GM23338 (cell line): Measurements from ENCODE around the gene SMIM9. TPM values are rescaled to one million over a fixed set of nuclear protein-coding genes. Genes with fewer than 3 reads are reported as not detected.
A peak's percentile ranks its signal among the peaks of the same experiment; 100 is the strongest.

Experiments
- ATAC-seq: fragments of 200-7000 bp; cut with Tn5 transposase; 3 replicates; pipeline ENCODE4 v1.9.1; 2020
- DNase-seq: peaks from one replicate; pipeline ENCODE4 v3.0.0-alpha.2; 2015; ENCODE audit warnings: low spot score
- H2AFZ ChIP-seq: fragments of 200-600 bp; sonication (generic); 2 replicates; pipeline ENCODE4 v1.8.0; 2016; ENCODE audit warnings: antibody characterized with exemption, mild to moderate bottlenecking, moderate library complexity
- H3F3A ChIP-seq: fragments of 200-600 bp; sonication (generic); replicated peaks from 2 replicates; pipeline ENCODE4 v1.8.0; 2017; ENCODE audit warnings: antibody characterized with exemption, mixed run types, low read depth
- H3K27ac ChIP-seq: fragments of 200-600 bp; sonication (generic); 2 replicates; pipeline ENCODE4 v1.6.1; 2016; ENCODE audit warnings: low read depth
- H3K27me3 ChIP-seq: fragments of 200-600 bp; sonication (generic); 2 replicates; pipeline ENCODE4 v1.8.0; 2016; ENCODE audit warnings: mild to moderate bottlenecking, mixed run types, moderate library complexity; ENCODE audit not compliant: insufficient read depth
- H3K36me3 ChIP-seq: fragments of 200-600 bp; sonication (generic); 2 replicates; pipeline ENCODE4 v1.8.0; 2016; ENCODE audit warnings: mild to moderate bottlenecking; ENCODE audit not compliant: insufficient read depth
- H3K4me1 ChIP-seq: fragments of 200-600 bp; sonication (generic); 2 replicates; pipeline ENCODE4 v1.8.0; 2016; ENCODE audit warnings: mild to moderate bottlenecking, moderate library complexity; ENCODE audit not compliant: insufficient read depth
- H3K4me2 ChIP-seq: fragments of 200-600 bp; sonication (generic); 2 replicates; pipeline ENCODE4 v1.7.1; 2017; ENCODE audit warnings: mixed run types
- H3K4me3 ChIP-seq: fragments of 200-600 bp; sonication (generic); 2 replicates; pipeline ENCODE4 v1.6.1; 2016; ENCODE audit warnings: mixed run types
- H3K79me2 ChIP-seq: fragments of 200-600 bp; sonication (generic); replicated peaks from 2 replicates; pipeline ENCODE4 v1.8.0; 2017; ENCODE audit warnings: mild to moderate bottlenecking; ENCODE audit not compliant: insufficient read depth
- H3K9me2 ChIP-seq: fragments of 200-600 bp; sonication (generic); 2 replicates; pipeline ENCODE4 v1.8.0; 2017; ENCODE audit not compliant: insufficient read depth
- H4K20me1 ChIP-seq: fragments of 200-600 bp; sonication (generic); replicated peaks from 2 replicates; pipeline ENCODE4 v1.8.0; 2017; ENCODE audit warnings: mild to moderate bottlenecking; ENCODE audit not compliant: insufficient read depth
- H3K27ac Mint-ChIP-seq: 2 replicates; pipeline ENCODE4 v1.8.0; 2020; ENCODE audit warnings: inconsistent platforms, mild to moderate bottlenecking, moderate library complexity, mixed read lengths
- H3K27me3 Mint-ChIP-seq: 3 replicates; pipeline ENCODE4 v1.8.0; 2022; ENCODE audit warnings: low read depth, mild to moderate bottlenecking, moderate library complexity, mixed read lengths, inconsistent platforms; ENCODE audit not compliant: insufficient read depth, poor library complexity
- H3K36me3 Mint-ChIP-seq: 3 replicates; pipeline ENCODE4 v1.8.0; 2021; ENCODE audit warnings: low read depth, mild to moderate bottlenecking, inconsistent platforms, moderate library complexity, mixed read lengths
- H3K4me1 Mint-ChIP-seq: 3 replicates; pipeline ENCODE4 v1.8.0; 2020; ENCODE audit warnings: mild to moderate bottlenecking, inconsistent platforms, mixed read lengths
- H3K4me3 Mint-ChIP-seq: 3 replicates; pipeline ENCODE4 v1.8.0; 2021; ENCODE audit warnings: moderate library complexity, mild to moderate bottlenecking, inconsistent platforms, mixed read lengths
- H3K9me3 Mint-ChIP-seq: 3 replicates; pipeline ENCODE4 v1.8.0; 2020; ENCODE audit warnings: moderate library complexity, mild to moderate bottlenecking, inconsistent platforms, mixed read lengths
- EZH2 ChIP-seq: fragments of 200-600 bp; sonication (generic); IDR thresholded peaks from one replicate; pipeline ENCODE4 v1.8.0; 2017; ENCODE audit warnings: antibody characterized with exemption, mild to moderate bottlenecking, low read depth; ENCODE audit not compliant: unreplicated experiment
- EZH2phosphoT487 ChIP-seq: fragments of 200-600 bp; sonication (generic); IDR thresholded peaks from one replicate; pipeline ENCODE4 v1.8.1; 2018; ENCODE audit warnings: antibody characterized with exemption; ENCODE audit not compliant: unreplicated experiment
- JUNB ChIP-seq: IDR thresholded peaks from one replicate; pipeline ENCODE4 v1.6.1; 2016; ENCODE audit warnings: antibody characterized with exemption; ENCODE audit not compliant: unreplicated experiment
- POLR2AphosphoS5 ChIP-seq: IDR thresholded peaks from 2 replicates; pipeline ENCODE4 v1.6.1; 2016; ENCODE audit warnings: antibody characterized with exemption, low read depth
- STAT1 ChIP-seq: IDR thresholded peaks from one replicate; pipeline ENCODE4 v1.6.1; 2016; ENCODE audit warnings: antibody characterized with exemption; ENCODE audit not compliant: unreplicated experiment
- polyA plus RNA-seq: library from polyadenylated mRNA; unstranded; fragments of >200 nt; fragmentation: Nextera tagmentation; extraction: Ambion mirVana; gene quantifications from 2 replicates; pipeline ENCODE4 v1.2.1, GENCODE V29; 2016
- total RNA-seq: library from RNA; depleted of rRNA; stranded (reverse); fragments of >200 nt; shearing (Covaris generic); gene quantifications from 2 replicates; pipeline ENCODE4 v1.2.3, GENCODE V29; 2014
- TF ChIP-seq, protein P1 (sequence below), 2 experiments: fragments of 200-600 bp in 1 of 2; sonication (generic) in 1 of 2; conservative IDR thresholded peaks; 2 replicates each; pipeline versions ENCODE4 v1.5.1 to v1.6.1; 2016 to 2017; ENCODE audit warnings: antibody characterized with exemption in 2 of 2, low read depth in 2 of 2, mild to moderate bottlenecking in 2 of 2, moderate library complexity in 1 of 2
- TF ChIP-seq, protein P2 (sequence below): IDR thresholded peaks from one replicate; pipeline ENCODE4 v1.6.1; 2018; ENCODE audit warnings: antibody characterized with exemption; ENCODE audit not compliant: unreplicated experiment

Gene SMIM9
- total and polyA plus RNA-seq, 2 experiments from 2014 or later, result not detected

DNA sequence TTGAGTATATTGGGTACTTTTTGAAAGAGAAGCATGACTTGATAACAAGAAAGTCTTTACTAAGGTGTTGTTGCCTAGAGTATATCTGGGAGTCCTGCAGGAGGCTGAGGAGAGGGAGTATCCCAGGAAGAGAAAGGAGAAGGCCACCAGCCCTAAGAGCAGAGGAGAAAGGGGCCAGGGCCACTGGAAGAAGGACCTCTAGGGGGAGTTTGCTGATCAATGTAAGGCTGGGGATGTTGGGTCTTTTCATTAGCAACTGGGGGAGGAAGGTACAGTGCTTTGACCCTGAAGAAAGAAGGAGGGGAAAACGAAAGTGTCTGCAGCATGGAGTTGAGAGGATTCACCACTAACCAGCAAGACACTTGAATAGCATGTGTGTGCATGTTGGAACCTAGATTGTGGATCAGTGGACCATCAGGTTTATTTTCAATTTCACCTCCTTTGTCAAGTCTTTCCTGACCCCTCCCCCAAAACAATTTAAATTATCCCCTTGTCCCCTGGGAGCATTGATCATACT lies 4.5 kb downstream of the SMIM9 start:
- Histone ChIP-seq H2AFZ (no peak overlapping the region), H3K4me1 (no peaks in the 10 kb centered on the region), H3K27ac (no peak overlapping the region), H3K4me2 (no peak overlapping the region), H3K9me2 (no peaks in the 10 kb centered on the region), H3K27me3 (no peaks in the 10 kb centered on the region), H3K79me2 (no peaks in the 10 kb centered on the region), H3K4me3 (no peak overlapping the region), H4K20me1 (no peaks in the 10 kb centered on the region), H3K36me3 (no peaks in the 10 kb centered on the region), H3F3A (no peaks in the 10 kb centered on the region)
- DNase-seq, result no peak
- no peak for ATAC-seq
- H3K27me3 Mint-ChIP-seq, result peaks cover 4% of the 10 kb centered on the region
- H3K27ac Mint-ChIP-seq, result no peak overlapping the region
- no peaks in the 10 kb centered on the region for H3K9me3 Mint-ChIP-seq
- TF ChIP-seq POLR2AphosphoS5, result no peak
- TF ChIP-seq, protein P1, sequence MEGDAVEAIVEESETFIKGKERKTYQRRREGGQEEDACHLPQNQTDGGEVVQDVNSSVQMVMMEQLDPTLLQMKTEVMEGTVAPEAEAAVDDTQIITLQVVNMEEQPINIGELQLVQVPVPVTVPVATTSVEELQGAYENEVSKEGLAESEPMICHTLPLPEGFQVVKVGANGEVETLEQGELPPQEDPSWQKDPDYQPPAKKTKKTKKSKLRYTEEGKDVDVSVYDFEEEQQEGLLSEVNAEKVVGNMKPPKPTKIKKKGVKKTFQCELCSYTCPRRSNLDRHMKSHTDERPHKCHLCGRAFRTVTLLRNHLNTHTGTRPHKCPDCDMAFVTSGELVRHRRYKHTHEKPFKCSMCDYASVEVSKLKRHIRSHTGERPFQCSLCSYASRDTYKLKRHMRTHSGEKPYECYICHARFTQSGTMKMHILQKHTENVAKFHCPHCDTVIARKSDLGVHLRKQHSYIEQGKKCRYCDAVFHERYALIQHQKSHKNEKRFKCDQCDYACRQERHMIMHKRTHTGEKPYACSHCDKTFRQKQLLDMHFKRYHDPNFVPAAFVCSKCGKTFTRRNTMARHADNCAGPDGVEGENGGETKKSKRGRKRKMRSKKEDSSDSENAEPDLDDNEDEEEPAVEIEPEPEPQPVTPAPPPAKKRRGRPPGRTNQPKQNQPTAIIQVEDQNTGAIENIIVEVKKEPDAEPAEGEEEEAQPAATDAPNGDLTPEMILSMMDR (conservative IDR thresholded peaks at IDR 0.05; ENCODE audit: low read depth in 2 of 2), result peak in 1 of 2 experiments; percentile 32; a peak in 2 of 4 replicates
- no peak overlapping the region for H3K4me3 Mint-ChIP-seq
- no peaks in the 10 kb centered on the region; the same call in 2 of the 3 replicates for H3K36me3 Mint-ChIP-seq
- peaks cover 7% of the 10 kb centered on the region; the same call in 2 of the 3 replicates for H3K4me1 Mint-ChIP-seq

DNA sequence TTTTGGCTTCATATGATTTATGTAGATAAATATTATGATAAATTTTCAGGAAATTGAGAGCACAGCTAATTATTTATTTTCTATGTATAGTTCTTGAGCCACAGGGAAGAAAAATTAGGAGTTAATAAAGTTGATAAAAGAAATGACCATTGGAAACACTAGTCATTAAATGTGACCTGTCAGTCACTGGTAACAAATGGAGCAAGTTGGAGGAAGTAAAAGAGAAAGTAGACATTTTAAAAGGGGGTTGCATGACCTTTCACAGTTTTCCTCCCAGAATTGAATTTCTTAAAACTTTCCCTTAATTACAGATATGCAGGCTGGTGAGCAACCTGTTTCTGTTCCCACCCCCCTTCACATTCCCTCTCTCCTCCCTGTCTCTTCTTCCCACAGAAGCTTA lies 5.3 kb downstream of the SMIM9 start:
- no peaks in the 10 kb centered on the region for H3K9me3 Mint-ChIP-seq
- H3K27me3 Mint-ChIP-seq, result peaks cover 4% of the 10 kb centered on the region
- H3K36me3 Mint-ChIP-seq, result no peaks in the 10 kb centered on the region; the same call in 2 of the 3 replicates
- Histone ChIP-seq H3F3A (no peaks in the 10 kb centered on the region), H3K79me2 (no peaks in the 10 kb centered on the region), H2AFZ (no peak overlapping the region), H3K36me3 (no peaks in the 10 kb centered on the region), H3K4me2 (no peak overlapping the region), H3K4me3 (no peak overlapping the region), H3K27me3 (no peaks in the 10 kb centered on the region), H4K20me1 (no peaks in the 10 kb centered on the region), H3K4me1 (no peaks in the 10 kb centered on the region), H3K9me2 (no peaks in the 10 kb centered on the region), H3K27ac (no peak overlapping the region)
- peaks cover 7% of the 10 kb centered on the region; the same call in 2 of the 3 replicates for H3K4me1 Mint-ChIP-seq
- H3K4me3 Mint-ChIP-seq, result no peak overlapping the region
- no peak for DNase-seq
- no peak overlapping the region for H3K27ac Mint-ChIP-seq
- ATAC-seq, result no peak
- TF ChIP-seq JUNB (no peak), EZH2 (no peak), EZH2phosphoT487 (no peak), STAT1 (no peak)
- TF ChIP-seq, protein P2, sequence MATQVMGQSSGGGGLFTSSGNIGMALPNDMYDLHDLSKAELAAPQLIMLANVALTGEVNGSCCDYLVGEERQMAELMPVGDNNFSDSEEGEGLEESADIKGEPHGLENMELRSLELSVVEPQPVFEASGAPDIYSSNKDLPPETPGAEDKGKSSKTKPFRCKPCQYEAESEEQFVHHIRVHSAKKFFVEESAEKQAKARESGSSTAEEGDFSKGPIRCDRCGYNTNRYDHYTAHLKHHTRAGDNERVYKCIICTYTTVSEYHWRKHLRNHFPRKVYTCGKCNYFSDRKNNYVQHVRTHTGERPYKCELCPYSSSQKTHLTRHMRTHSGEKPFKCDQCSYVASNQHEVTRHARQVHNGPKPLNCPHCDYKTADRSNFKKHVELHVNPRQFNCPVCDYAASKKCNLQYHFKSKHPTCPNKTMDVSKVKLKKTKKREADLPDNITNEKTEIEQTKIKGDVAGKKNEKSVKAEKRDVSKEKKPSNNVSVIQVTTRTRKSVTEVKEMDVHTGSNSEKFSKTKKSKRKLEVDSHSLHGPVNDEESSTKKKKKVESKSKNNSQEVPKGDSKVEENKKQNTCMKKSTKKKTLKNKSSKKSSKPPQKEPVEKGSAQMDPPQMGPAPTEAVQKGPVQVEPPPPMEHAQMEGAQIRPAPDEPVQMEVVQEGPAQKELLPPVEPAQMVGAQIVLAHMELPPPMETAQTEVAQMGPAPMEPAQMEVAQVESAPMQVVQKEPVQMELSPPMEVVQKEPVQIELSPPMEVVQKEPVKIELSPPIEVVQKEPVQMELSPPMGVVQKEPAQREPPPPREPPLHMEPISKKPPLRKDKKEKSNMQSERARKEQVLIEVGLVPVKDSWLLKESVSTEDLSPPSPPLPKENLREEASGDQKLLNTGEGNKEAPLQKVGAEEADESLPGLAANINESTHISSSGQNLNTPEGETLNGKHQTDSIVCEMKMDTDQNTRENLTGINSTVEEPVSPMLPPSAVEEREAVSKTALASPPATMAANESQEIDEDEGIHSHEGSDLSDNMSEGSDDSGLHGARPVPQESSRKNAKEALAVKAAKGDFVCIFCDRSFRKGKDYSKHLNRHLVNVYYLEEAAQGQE, result no peak
